K562 (cell line): ENCODE measurements around the gene CYB5RL. TPM values are rescaled to one million over a fixed set of nuclear protein-coding genes. Genes with fewer than 3 reads are reported as not detected.

Experiments used
- BRD9 ChIP-seq: fragments of 450-650 bp; IDR thresholded peaks from 2 replicates; pipeline ENCODE4 v1.6.1; 2018; ENCODE audit warnings: low read depth; ENCODE audit not compliant: partially characterized antibody
- CCNT2 ChIP-seq: IDR thresholded peaks from 2 replicates; pipeline ENCODE4 v1.6.1; 2011; ENCODE audit warnings: borderline replicate concordance, low read depth, mild to moderate bottlenecking, moderate library complexity, mixed read lengths, low read length; ENCODE audit not compliant: insufficient read length; ENCODE audit errors: extremely low read depth
- CREB1 ChIP-seq, 2 experiments: sonication (generic) in 1 of 2; formaldehyde crosslinking in 1 of 2; IDR thresholded peaks; 2 replicates each; pipeline versions ENCODE4 v1.6.1 to v1.8.0; 2012 to 2022; ENCODE audit warnings: inconsistent platforms in 1 of 2, mild to moderate bottlenecking in 1 of 2, missing genetic modification reagents in 1 of 2, moderate library complexity in 1 of 2
- CREM ChIP-seq: IDR thresholded peaks from 2 replicates; pipeline ENCODE4 v1.6.1; 2014; ENCODE audit warnings: antibody characterized with exemption, low read depth
- DACH1 ChIP-seq: fragments of 450-650 bp; IDR thresholded peaks from 2 replicates; pipeline ENCODE4 v1.6.1; 2018; ENCODE audit not compliant: partially characterized antibody
- EP400 ChIP-seq: fragments of 450-650 bp; IDR thresholded peaks from 2 replicates; pipeline ENCODE4 v1.6.1; 2017; ENCODE audit warnings: antibody characterized with exemption, mild to moderate bottlenecking, moderate library complexity
- FOXK1 ChIP-seq: sonication (generic); formaldehyde crosslinking; IDR thresholded peaks from 2 replicates; pipeline ENCODE4 v1.8.0; 2022; ENCODE audit warnings: missing genetic modification reagents, mild to moderate bottlenecking, borderline replicate concordance
- JUND ChIP-seq, 2 experiments: IDR thresholded peaks; 2 replicates in 1 of 2; 3 replicates in 1 of 2; pipeline ENCODE4 v1.6.1; 2011; ENCODE audit warnings: borderline replicate concordance in 2 of 2, low read depth in 2 of 2, low read length in 2 of 2, improper control_type of control experiment in 1 of 2, missing biosample characterization in 1 of 2, missing genetic modification characterization in 1 of 2, missing genetic modification reagents in 1 of 2
- KLF16 ChIP-seq: IDR thresholded peaks from 2 replicates; pipeline ENCODE4 v1.6.1; 2016; ENCODE audit warnings: antibody characterized with exemption
- L3MBTL2 ChIP-seq: fragments of 450-650 bp; IDR thresholded peaks from 2 replicates; pipeline ENCODE4 v1.6.1; 2016; ENCODE audit warnings: mild to moderate bottlenecking, moderate library complexity
- MAFF ChIP-seq: IDR thresholded peaks from 2 replicates; pipeline ENCODE4 v1.6.1; 2012; ENCODE audit warnings: low read length, improper control_type of control experiment
- MAFG ChIP-seq: fragments of 450-650 bp; conservative IDR thresholded peaks from 2 replicates; pipeline ENCODE4 v1.6.1; 2016; ENCODE audit warnings: missing genetic modification characterization, missing compliant biosample characterization
- MTA3 ChIP-seq: fragments of 450-650 bp; formaldehyde crosslinking; IDR thresholded peaks from 2 replicates; pipeline ENCODE4 v1.6.1; 2017; ENCODE audit warnings: mild to moderate bottlenecking, borderline replicate concordance
- NEUROD1 ChIP-seq: fragments of 150-350 bp; IDR thresholded peaks from 2 replicates; pipeline ENCODE4 v1.6.1; 2014; ENCODE audit warnings: borderline replicate concordance, low read length, low read depth; ENCODE audit not compliant: partially characterized antibody
- SMARCE1 ChIP-seq: fragments of 450-650 bp; IDR thresholded peaks from 2 replicates; pipeline ENCODE4 v1.7.1; 2016; ENCODE audit warnings: mild to moderate bottlenecking
- TEAD4 ChIP-seq, 2 experiments: sonication (generic) in 1 of 2; formaldehyde crosslinking in 1 of 2; IDR thresholded peaks; 2 replicates each; pipeline versions ENCODE4 v1.6.1 to v1.8.0; 2012 to 2022; ENCODE audit warnings: borderline replicate concordance in 1 of 2, inconsistent platforms in 1 of 2, low read length in 1 of 2, mild to moderate bottlenecking in 1 of 2, missing genetic modification reagents in 1 of 2
- TRIM28 ChIP-seq: fragments of 450-650 bp; IDR thresholded peaks from 2 replicates; pipeline ENCODE4 v1.6.1; 2017
- WHSC1 ChIP-seq: IDR thresholded peaks from one replicate; pipeline ENCODE4 v1.6.1; 2012; ENCODE audit warnings: low read length, control low read depth, inconsistent platforms
- YY1 ChIP-seq, 3 experiments: IDR thresholded peaks; 2 replicates each; pipeline ENCODE4 v1.6.1; 2011; ENCODE audit warnings: low read length in 2 of 3, mild to moderate bottlenecking in 2 of 3, moderate library complexity in 2 of 3, borderline replicate concordance in 1 of 3, control low read depth in 1 of 3, low read depth in 1 of 3; ENCODE audit not compliant: insufficient read depth in 3 of 3, insufficient replicate concordance in 2 of 3, control insufficient read depth in 1 of 3, insufficient read length in 1 of 3; ENCODE audit errors: extremely low read depth in 1 of 3
- ZNF583 ChIP-seq: fragments of 250-450 bp; sonication (Bioruptor Pico); IDR thresholded peaks from 2 replicates; pipeline ENCODE4 v1.4.0; 2020
- polyA plus RNA-seq, 8 experiments: library from polyadenylated mRNA; depleted of rRNA in 4 of 8; stranded (reverse) in 5 of 8; unstranded in 3 of 8; fragments of >200 nt; fragmentation: Nextera tagmentation in 2 of 8; fragmentation: Illumina TruSeq in 1 of 8; extraction: Ambion mirVana in 2 of 8; extraction: Trizol in 1 of 8; gene quantifications; 2 replicates each; pipeline versions ENCODE4 v1.2.1 to v1.2.3, GENCODE V29; 2011 to 2014; ENCODE audit warnings: inconsistent platforms in 1 of 8, missing spikeins in 1 of 8
- total RNA-seq, 7 experiments: library from RNA; depleted of rRNA in 6 of 7; stranded (reverse); fragments of >200 nt in 6 of 7; fragmentation: Illumina TruSeq in 2 of 7; extraction: Trizol in 2 of 7; gene quantifications; 2 replicates each; pipeline versions ENCODE4 v1.2.1 to v1.2.3, GENCODE V29; 2011 to 2021; ENCODE audit warnings: low replicate concordance in 1 of 7
- TF ChIP-seq, protein P1 (sequence below): fragments of 450-650 bp; IDR thresholded peaks from 2 replicates; pipeline ENCODE4 v1.6.1; 2017; ENCODE audit warnings: antibody characterized with exemption, mild to moderate bottlenecking
- TF ChIP-seq, protein P2 (sequence below), 2 experiments: fragments of 450-650 bp; conservative IDR thresholded peaks; 2 replicates each; pipeline ENCODE4 v1.6.1; 2017; ENCODE audit warnings: mild to moderate bottlenecking in 2 of 2, moderate library complexity in 2 of 2

Gene CYB5RL
- total and polyA plus RNA-seq, 9 of the 15 experiments (the other 6 are each of a cell fraction or from before 2014, with no cell fraction given), result 7.9 to 18.0 (median 11.2) TPM

DNA sequence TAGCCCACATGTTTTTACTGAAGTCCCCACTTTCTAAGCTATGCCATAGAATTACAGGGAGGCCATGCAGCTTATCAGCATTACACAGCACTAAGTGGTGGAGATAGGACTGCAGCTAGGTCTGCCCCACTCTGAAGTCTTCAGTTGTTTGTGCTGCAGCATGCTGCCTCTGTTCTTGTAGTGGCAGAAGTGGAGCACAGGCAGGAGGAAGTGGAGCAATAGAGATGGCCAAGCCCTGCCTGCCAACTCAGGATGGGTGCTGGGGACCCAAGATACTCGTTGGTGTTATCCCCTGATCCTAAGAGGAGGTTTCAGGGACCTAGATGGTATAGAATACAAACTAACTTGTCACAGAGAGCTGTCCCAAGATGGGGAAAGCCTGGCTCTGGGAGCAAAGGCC lies 13.0 kb upstream of the CYB5RL start (continued):
- TF ChIP-seq WHSC1 (peak; percentile 64), MAFG (tag) (peak; percentile 68), CREB1 (IDR thresholded peaks at IDR 0.05) (0 out of 2 replicates have a peak, but pooled peaks have one; percentile 22), CREB1 (CRISPR knock-in tag; IDR thresholded peaks at IDR 0.05) (no peak), L3MBTL2 (peak; percentile 31; the same call in 1 of the 2 replicates), SMARCE1 (peak; percentile 72), JUND (IDR thresholded peaks at IDR 0.05; ENCODE audit: borderline replicate concordance, low read depth, low read length) (peak; percentile 42; the same call in 1 of the 2 replicates), JUND (tag; IDR thresholded peaks at IDR 0.05; ENCODE audit: borderline replicate concordance, low read depth, low read length) (peak; percentile 17; the same call in 1 of the 3 replicates), TRIM28 (0 out of 2 replicates have a peak, but pooled peaks have one; percentile 36), ZNF583 (no peak), BRD9 (peak; percentile 29), FOXK1 (CRISPR knock-in tag) (no peak), NEUROD1 (no peak), KLF16 (0 out of 2 replicates have a peak, but pooled peaks have one; percentile 25), YY1 (IDR thresholded peaks at IDR 0.05; ENCODE audit: borderline replicate concordance in 1 of 3, control insufficient read depth in 1 of 3, extremely low read depth in 1 of 3, insufficient read depth in 3 of 3, insufficient read length in 1 of 3, insufficient replicate concordance in 2 of 3, low read depth in 1 of 3, low read length in 2 of 3) (peak in 1 of 3 experiments; percentile 12), DACH1 (no peak), CCNT2 (no peak), MTA3 (peak; percentile 72; the same call in 1 of the 2 replicates), MAFF (peak; percentile 44; the same call in 1 of the 2 replicates), EP400 (no peak), TEAD4 (IDR thresholded peaks at IDR 0.05; ENCODE audit: low read length) (peak; percentile 76), TEAD4 (CRISPR knock-in tag; IDR thresholded peaks at IDR 0.05; ENCODE audit: borderline replicate concordance) (no peak), CREM (0 out of 2 replicates have a peak, but pooled peaks have one; percentile 10)
- TF ChIP-seq, protein P1, sequence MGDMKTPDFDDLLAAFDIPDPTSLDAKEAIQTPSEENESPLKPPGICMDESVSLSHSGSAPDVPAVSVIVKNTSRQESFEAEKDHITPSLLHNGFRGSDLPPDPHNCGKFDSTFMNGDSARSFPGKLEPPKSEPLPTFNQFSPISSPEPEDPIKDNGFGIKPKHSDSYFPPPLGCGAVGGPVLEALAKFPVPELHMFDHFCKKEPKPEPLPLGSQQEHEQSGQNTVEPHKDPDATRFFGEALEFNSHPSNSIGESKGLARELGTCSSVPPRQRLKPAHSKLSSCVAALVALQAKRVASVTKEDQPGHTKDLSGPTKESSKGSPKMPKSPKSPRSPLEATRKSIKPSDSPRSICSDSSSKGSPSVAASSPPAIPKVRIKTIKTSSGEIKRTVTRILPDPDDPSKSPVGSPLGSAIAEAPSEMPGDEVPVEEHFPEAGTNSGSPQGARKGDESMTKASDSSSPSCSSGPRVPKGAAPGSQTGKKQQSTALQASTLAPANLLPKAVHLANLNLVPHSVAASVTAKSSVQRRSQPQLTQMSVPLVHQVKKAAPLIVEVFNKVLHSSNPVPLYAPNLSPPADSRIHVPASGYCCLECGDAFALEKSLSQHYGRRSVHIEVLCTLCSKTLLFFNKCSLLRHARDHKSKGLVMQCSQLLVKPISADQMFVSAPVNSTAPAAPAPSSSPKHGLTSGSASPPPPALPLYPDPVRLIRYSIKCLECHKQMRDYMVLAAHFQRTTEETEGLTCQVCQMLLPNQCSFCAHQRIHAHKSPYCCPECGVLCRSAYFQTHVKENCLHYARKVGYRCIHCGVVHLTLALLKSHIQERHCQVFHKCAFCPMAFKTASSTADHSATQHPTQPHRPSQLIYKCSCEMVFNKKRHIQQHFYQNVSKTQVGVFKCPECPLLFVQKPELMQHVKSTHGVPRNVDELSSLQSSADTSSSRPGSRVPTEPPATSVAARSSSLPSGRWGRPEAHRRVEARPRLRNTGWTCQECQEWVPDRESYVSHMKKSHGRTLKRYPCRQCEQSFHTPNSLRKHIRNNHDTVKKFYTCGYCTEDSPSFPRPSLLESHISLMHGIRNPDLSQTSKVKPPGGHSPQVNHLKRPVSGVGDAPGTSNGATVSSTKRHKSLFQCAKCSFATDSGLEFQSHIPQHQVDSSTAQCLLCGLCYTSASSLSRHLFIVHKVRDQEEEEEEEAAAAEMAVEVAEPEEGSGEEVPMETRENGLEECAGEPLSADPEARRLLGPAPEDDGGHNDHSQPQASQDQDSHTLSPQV, result peak; percentile 89
- TF ChIP-seq, protein P2, sequence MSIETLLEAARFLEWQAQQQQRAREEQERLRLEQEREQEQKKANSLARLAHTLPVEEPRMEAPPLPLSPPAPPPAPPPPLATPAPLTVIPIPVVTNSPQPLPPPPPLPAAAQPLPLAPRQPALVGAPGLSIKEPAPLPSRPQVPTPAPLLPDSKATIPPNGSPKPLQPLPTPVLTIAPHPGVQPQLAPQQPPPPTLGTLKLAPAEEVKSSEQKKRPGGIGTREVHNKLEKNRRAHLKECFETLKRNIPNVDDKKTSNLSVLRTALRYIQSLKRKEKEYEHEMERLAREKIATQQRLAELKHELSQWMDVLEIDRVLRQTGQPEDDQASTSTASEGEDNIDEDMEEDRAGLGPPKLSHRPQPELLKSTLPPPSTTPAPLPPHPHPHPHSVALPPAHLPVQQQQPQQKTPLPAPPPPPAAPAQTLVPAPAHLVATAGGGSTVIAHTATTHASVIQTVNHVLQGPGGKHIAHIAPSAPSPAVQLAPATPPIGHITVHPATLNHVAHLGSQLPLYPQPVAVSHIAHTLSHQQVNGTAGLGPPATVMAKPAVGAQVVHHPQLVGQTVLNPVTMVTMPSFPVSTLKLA (conservative IDR thresholded peaks at IDR 0.05), result peak; percentile 34 to 70; a peak in 3 of 4 replicates
